ENCODE measurements around the gene CAMTA1. TPM values are rescaled to one million over a fixed set of nuclear protein-coding genes. Genes with fewer than 3 reads are reported as not detected.

The CAMTA1 gene
- total RNA-seq, 1 donor from 2014 or later: 268 TPM

- Histone ChIP-seq H4K20me1 (ENCODE audit: low read depth) (no peaks in the 10 kb centered on the region), H2AFZ (replicated peaks) (no peak overlapping the region), H3K4me3 (no peak overlapping the region), H3F3A (ENCODE audit: low read depth) (no peaks in the 10 kb centered on the region), H3K27me3 (no peaks in the 10 kb centered on the region), H3K9ac (no peak overlapping the region), H3K4me2 (no peak overlapping the region), H3K79me2 (ENCODE audit: low read depth) (no peaks in the 10 kb centered on the region), H3K36me3 (no peaks in the 10 kb centered on the region), H3K4me1 (no peaks in the 10 kb centered on the region), H3K27ac (no peak overlapping the region), H3K9me3 (ENCODE audit: low read depth) (no peaks in the 10 kb centered on the region)
- TF ChIP-seq EZH2 (IDR thresholded peaks at IDR 0.05) (no peak), CTCF (IDR thresholded peaks at IDR 0.05) (no peak), EZH2phosphoT487 (IDR thresholded peaks at IDR 0.05) (no peak)
- Mint-ChIP-seq H3K9me3 (no peaks in the 10 kb centered on the region), H3K36me3 (no peaks in the 10 kb centered on the region), H3K27me3 (ENCODE audit: insufficient read depth, low read depth) (no peaks in the 10 kb centered on the region), H3K27ac (no peak overlapping the region), H3K4me3 (no peak overlapping the region), H3K4me1 (peaks cover 6% of the 10 kb centered on the region)
- no peak for DNase-seq (ENCODE audit: low spot score)
Measured at GRCh38 chr1:7566417-7567375, 781.4 kb downstream of the CAMTA1 start.

- H3K9ac ChIP-seq: no peak overlapping the region
- no peak overlapping the region for H2AFZ ChIP-seq (replicated peaks)
- H3F3A ChIP-seq (ENCODE audit: low read depth): no peaks in the 10 kb centered on the region
- H4K20me1 ChIP-seq (ENCODE audit: low read depth): no peaks in the 10 kb centered on the region
- Mint-ChIP-seq H3K4me3 (no peak overlapping the region), H3K36me3 (no peaks in the 10 kb centered on the region), H3K27me3 (ENCODE audit: insufficient read depth, low read depth) (no peaks in the 10 kb centered on the region), H3K9me3 (no peaks in the 10 kb centered on the region), H3K4me1 (peaks cover 5% of the 10 kb centered on the region), H3K27ac (no peak overlapping the region)
- no peak overlapping the region for H3K4me3 ChIP-seq
- H3K27me3 ChIP-seq: no peaks in the 10 kb centered on the region
- H3K4me1 ChIP-seq: no peaks in the 10 kb centered on the region
- H3K27ac ChIP-seq: no peak overlapping the region
- no peaks in the 10 kb centered on the region for H3K36me3 ChIP-seq
- no peak for TF ChIP-seq EZH2phosphoT487 (IDR thresholded peaks at IDR 0.05)
- TF ChIP-seq EZH2 (IDR thresholded peaks at IDR 0.05): no peak
- no peak for TF ChIP-seq CTCF (IDR thresholded peaks at IDR 0.05)
- no peak for DNase-seq (ENCODE audit: low spot score)
- no peaks in the 10 kb centered on the region for H3K9me3 ChIP-seq (ENCODE audit: low read depth)
- no peak overlapping the region for H3K4me2 ChIP-seq
- no peaks in the 10 kb centered on the region for H3K79me2 ChIP-seq (ENCODE audit: low read depth)
Measured at GRCh38 chr1:7567376-7567775, 782.1 kb downstream of the CAMTA1 start.

GRCh38 chr1:7568053-7568452, 782.8 kb downstream of the CAMTA1 start:
- Histone ChIP-seq H3K9me3 (ENCODE audit: low read depth) (no peaks in the 10 kb centered on the region), H3K4me1 (no peaks in the 10 kb centered on the region), H3K27me3 (no peaks in the 10 kb centered on the region), H3K36me3 (no peaks in the 10 kb centered on the region), H2AFZ (replicated peaks) (no peak overlapping the region), H3K27ac (no peak overlapping the region), H3K9ac (no peak overlapping the region), H3K4me2 (no peak overlapping the region), H3K79me2 (ENCODE audit: low read depth) (no peaks in the 10 kb centered on the region), H3F3A (ENCODE audit: low read depth) (no peaks in the 10 kb centered on the region), H3K4me3 (no peak overlapping the region), H4K20me1 (ENCODE audit: low read depth) (no peaks in the 10 kb centered on the region)
- Mint-ChIP-seq H3K9me3 (no peaks in the 10 kb centered on the region), H3K27ac (no peak overlapping the region), H3K36me3 (no peaks in the 10 kb centered on the region), H3K27me3 (ENCODE audit: insufficient read depth, low read depth) (no peaks in the 10 kb centered on the region), H3K4me3 (no peak overlapping the region), H3K4me1 (peaks cover under 1% of the 10 kb centered on the region)
- TF ChIP-seq EZH2 (IDR thresholded peaks at IDR 0.05): no peak
- no peak for TF ChIP-seq CTCF (IDR thresholded peaks at IDR 0.05)
- no peak for TF ChIP-seq EZH2phosphoT487 (IDR thresholded peaks at IDR 0.05)
- no peak for DNase-seq (ENCODE audit: low spot score)

Measured in neural progenitor cell (in vitro differentiated cells).